GM21786 (cell line): ENCODE data around the gene KRAS.

ENCODE experiments used
- ATAC-seq: cut with Tn5 transposase; IDR thresholded peaks from one replicate; pipeline ENCODE4 v1.9.1; 2021; ENCODE audit not compliant: unreplicated experiment

The KRAS gene

DNA sequence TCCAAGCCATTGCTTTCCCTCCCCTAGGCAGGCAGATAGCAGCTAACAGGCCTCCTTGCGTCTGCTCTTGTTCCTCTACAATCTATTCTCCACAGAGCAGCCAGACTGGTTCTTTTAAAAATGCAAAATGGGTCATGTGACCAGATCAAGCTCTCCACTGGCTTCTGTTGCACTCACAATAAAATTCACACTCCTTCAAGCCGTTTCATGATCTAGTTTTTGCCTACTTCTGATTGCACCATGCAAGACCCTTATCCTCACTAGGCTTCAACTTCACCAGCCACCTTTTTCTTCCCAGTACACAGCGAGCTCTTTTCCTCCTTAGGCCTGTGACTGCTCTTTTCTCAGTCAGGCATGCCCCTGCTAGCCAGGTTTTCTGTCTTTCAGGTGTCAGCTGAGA, 6.1 kb upstream of the KRAS start:
- ATAC-seq, result no peak

DNA sequence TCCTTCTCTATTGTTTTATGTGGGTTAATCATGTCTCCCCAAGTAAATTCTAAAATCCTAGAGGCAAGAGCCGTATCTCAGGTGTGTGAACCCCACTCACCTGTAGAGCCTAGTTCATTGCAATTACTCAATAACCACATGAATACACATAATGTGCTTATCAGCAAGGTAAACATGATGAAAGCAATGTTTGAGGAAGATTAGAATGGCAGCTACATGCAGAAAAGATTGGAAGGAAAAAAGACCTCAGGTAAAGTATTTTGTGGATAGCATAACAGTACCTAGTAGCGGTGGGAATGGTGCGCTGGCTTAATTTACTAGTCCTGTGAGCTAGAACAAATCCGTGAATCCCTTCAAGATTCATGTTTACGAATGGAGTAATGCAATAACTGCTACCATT, 5.3 kb upstream of the KRAS start:
- no peak for ATAC-seq

DNA sequence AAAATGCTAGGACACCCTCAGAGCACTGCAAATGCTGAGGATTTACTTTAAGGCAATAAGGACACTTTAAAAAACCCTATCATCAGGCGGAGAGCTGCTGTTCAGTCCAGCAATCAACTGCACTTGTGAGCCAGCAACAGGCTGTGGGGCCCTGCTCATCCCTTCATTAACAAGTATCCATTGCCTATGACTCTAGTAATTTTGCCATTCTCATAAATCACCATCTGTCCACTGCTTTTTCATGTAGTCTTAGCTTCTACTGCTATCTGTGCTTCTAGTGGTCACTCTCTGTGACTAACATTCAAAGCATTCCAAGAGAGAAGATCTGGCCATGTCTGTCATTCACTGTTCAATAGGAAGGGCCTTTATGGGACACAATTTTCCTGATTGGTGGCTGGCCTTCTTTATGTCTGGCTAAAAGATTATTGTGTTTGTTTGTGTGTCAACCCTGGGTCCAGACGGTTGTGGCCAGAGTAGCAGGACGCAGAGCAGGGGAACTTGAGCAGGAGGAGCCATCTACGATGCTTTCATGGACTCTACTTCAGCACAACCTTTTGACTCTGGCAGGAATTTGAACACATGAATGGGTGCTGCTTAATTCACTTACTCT, 3.6 kb upstream of the KRAS start:
- ATAC-seq, result no peak

DNA sequence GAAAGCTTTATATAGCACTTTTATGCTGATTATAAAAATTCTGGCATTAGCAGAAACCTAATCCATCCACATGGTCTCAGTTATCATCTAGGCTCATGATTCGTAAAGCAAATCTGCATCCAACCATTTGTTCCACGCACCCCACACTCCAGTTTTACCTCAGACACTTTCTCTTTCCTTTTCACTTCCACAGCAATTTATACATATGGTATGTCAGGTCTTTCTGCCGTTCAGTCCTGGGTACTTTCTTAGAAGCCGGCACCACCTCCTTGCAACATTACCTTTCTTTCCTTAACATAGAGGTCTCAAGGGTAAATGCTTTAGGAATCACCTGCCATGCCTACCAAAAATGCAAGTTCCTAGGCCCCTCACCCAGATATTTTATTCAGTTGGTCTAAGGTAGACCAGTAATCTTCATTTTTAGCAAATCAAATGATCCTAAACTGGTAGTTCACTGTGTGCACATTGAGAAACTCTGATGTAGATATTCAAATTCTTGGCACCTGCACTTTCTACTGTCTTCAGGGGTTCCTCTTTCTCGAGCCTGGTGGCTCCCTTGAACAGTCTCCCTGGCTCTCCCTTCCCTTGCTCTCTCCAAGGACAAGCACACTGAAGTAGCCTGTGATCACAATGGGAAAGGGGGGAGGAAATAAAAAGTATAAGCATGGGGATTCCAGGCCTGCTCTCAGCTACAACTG, 2.8 kb upstream of the KRAS start:
- ATAC-seq, result peak; percentile 25

DNA sequence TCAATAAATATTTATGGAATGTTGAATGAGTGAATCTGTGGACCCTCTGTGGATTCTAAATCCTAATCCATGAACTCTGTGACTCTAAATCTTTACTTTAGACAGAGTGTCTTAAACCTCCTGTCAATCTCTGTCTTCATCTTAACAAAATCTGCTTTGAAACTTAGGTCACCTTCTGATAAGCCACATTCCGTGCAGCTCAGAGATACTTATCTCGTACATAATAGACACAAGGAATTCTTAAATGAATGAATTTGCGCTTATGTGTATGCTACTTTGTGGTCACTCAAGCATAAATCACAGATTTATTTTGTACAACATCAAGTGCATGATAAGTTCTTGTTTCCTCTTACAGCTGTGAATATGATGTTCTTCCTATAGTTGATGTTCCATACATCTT, 2.2 kb upstream of the KRAS start:
- no peak for ATAC-seq

DNA sequence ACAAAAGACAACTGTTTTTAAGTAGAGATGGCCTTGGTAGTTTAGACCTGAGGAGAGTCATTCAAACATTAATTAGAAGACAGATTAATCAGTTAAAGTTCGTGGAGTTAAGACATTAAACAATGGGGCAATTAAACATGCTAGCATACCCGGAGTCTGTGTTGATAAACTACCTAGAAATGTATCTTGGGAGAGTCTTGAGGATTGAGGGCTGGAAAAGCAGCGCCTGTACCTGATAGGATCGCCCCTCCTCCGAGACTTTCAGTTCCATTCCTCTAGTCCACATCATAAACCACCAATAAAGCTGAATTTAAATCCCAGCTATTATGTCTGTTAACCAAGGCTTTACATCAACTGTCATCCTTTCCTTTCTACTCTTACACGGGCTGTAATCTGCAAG, 1.0 kb upstream of the KRAS start:
- ATAC-seq, result no peak

DNA sequence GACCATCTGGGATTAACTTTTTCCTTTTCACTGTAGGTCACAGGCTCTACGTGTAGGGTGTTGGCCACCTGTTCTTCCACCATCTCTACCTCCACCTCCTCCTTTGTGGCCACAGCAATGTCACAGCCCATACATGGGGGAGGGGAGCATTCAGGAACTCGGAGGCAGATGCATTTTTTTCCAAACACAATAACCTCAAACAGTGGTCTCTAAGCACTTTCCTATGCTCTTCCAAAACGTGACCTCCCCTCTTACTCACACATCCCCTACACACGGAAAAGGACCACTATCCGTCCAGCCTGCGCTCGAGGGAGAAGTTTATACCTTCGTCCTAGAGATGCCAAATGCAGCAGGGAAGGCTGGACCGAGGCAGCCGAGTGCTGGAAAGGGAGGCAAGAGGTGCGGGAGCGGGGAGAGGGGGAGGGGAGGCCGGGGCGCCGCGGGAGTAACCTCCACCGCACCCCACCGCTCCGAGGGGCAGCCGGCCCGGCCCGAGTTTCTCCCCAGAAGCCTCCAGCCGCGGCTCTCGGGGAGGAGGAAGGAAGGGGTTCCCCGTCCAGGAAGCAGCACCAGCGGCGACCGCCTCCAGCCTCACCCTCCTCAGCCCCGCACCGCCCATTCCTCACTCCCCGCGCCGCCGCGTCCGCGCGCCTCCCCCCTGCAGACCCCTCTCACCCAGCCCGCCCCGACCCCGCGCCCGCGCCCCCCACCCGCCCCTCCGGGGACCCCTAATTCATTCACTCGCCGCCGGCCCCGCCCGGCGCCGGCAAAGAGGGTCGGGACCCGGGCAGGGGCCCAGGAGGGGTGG, 594 bp downstream of the KRAS start:
- ATAC-seq, result peak; percentile 25

DNA sequence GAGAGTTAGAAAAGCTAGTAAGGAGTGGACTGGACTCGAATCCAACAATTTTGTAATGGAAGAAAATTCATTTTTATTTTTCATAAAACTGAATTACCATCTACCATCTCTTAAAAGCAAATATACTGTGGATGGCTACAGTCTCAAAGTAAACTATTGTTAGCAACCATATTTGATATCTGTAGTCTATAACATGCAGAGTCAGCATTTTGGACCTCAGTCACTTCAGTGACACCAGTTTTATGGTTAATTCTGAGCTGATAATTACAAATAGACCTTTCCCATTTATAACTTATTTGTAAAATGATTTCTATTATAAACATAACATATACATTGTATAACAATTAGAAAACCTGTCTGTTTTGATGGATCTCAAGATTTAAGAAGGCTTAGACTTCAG, 2.0 kb downstream of the KRAS start:
- ATAC-seq, result no peak

DNA sequence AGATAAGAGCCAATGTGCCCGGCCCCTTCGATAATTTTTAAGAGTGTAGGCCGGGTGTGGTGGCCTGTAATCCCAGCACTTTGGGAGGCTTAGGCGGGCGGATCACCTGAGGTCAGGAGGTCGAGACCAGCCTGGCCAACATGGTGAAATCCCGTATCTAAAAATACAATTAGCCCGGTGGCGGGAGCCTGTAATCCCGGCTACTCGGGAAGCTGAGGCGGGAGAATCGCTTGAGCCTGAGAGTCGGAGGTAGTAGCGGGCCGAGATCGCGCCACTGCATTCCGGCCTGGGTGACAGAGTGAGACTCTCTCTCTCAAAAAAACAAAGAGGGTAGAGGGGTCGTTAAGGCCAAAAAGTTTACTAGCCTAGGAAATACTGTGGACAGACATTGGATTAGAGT, 2.6 kb downstream of the KRAS start:
- ATAC-seq, result no peak

DNA sequence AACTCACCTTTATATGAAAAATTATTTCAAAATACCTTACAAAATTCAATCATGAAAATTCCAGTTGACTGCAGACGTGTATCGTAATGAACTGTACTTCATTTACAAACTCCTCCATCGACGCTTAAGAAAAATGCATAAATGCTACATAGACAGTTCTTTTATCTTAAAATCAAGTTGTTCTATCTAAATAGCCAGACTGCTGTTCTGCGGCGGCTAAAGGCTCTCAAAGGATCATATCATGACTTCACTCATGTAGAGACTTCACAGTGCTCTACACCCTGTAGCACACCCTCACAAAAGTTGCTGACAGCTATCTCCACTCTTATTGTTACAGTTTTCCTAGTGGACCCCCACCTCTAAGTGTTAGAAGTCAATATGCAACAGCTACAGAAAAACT, 5.2 kb downstream of the KRAS start:
- no peak for ATAC-seq

DNA sequence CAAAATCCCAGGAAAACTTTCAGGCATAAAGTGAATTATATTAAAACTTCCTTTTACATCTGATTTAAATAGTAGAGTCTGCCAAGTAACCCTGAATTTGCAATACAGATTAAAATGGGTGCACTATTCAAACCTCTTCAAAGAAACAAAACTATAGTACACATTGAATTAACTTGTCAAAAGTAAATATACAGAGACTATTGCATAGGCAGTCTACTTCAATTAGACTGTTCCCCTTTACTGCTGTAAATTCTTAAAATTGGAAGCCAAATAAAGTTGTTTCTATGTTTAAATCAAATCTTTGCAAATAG, 7.1 kb downstream of the KRAS start:
- no peak for ATAC-seq

DNA sequence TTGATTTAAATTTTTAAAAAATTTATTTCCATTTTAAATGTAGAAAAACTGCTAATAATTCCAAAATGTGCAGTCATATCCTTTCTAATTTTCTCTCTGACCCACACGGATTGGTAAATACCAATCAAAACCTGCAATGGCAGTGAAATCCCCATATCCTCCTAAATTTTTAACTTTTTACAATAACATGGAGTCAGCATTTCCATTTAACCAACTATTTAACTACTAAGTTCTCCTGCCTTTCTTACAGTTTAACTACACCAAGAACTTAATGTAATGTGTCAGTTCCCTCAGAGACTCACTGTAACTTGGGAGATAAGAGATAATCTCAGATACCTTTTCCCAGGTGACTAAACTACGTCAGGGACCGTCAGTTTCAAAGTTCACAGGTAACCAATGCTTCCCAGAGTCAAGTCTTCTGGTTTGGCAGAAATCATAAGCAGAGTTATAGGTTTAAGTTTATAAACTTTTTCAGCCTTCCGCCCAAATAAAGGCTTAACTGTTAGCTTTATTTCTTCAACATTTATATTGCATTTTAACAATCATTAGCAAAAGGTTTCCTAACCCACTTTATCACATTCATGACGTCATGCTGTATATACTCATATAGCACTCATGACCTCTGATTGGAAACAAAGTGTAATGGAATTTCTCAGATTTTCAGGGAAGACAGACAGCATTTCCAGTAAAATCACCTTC, 7.6 kb downstream of the KRAS start:
- ATAC-seq, result no peak

DNA sequence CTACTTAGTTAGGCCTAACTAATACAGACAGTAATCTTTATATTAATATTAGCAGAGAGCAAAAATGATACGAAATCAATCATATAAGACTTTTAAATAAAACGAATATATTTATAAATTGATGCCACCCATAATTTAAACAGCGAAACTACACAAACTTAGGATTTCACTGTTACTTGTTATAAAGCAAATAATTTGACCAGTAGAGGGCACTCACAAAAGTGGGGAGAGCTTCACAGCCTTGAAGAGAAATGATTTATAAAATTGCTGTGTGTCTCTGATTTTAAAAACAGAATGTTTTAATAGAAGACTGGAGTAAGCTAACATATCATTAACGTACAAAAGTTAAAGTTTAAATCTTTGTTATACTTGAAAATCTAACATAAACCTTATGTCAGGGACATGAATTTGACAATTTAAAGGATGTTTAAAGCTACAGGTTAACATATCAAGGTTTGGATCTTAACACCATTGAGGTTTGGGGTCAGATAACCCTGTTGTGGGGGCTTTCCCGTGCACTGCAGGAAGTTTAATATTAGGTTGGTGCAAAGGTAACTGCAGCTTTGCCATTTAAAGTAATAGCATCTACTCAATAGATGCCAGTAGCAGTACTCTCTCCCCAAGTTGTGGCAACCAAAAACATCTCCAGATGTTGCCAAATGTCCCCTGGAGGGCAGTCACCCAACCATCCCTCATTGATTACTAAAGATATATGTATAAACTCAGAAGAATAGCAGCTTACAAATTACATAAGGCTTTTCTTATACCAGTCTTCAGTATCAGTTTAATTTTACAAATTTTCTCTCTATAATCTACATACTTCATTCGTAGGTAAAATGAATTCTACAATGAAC, 9.3 kb downstream of the KRAS start:
- peak; percentile 52 for ATAC-seq

DNA sequence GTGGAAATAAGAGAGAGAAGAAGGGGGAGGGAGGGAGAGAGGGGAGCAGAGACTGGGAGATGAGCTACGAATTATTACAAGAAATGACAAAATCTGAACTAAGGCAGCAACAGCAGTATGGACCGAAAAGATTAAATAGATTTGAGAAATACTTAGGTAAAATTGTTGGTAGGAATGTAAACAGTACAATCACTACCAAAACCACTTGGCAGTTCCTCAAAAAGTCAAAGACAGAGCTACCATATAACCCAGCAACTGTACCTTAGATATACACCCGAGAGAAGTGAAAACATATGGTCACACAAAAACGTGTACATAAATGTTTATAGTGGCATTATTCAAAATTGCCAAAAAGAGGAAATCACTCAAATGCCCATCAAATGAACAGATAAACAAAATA, 14.1 kb downstream of the KRAS start:
- ATAC-seq, result no peak

DNA sequence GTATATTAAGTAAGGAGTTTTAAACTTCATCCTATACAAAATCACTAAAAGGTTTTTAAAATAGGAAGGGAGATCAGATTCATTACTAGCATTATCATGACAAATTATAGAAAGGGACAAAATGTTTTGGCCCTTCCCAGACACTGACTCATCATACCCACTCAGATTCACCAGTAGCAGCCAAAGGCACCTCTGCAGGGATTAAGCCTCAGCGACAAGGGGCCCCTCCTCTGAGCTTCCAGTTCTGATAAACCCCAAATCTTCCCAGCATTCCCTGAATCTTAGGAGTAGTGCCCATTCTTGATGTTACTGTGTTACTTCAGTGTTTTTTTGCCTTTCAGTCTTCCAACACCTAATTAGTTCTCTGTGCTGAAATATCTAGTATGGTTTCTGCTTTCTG, 14.5 kb downstream of the KRAS start:
- ATAC-seq, result no peak

DNA sequence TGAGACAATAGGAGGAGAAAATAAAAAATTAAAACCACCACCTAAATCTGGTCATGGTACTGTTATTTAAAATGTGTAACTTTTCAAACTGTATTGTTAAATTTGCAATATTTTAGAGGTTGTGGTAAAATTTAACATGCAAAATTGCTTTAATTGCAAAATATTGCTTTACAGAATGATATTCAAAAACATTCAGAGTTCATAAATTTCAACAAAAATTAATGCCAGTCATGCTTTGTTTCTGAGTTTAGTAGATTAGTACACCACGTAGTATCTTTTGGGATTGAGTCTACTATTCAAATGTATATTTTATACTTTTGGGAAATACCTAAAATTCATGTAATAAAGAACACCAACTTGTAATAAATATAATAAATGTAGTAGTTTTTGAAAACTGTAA, 37.4 kb downstream of the KRAS start:
- ATAC-seq, result no peak

DNA sequence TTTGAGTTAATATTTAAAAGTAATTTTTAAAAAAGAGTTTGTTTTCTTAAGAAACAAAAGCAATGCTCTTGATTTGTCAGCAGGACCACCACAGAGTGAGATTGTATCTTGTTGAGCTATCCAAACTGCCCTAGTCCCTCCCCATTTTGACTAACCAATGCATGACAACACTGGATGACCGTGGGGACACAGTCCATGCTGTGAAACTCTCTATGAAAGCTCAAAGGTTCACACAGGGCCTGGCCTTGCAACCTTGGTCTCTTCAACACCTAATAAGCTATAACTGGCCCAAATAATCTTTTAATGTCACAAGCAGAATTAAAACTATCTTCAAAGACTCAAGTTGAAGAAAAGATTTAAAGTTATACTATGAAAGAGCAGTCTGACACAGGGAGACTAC, 42.2 kb downstream of the KRAS start:
- no peak for ATAC-seq

DNA sequence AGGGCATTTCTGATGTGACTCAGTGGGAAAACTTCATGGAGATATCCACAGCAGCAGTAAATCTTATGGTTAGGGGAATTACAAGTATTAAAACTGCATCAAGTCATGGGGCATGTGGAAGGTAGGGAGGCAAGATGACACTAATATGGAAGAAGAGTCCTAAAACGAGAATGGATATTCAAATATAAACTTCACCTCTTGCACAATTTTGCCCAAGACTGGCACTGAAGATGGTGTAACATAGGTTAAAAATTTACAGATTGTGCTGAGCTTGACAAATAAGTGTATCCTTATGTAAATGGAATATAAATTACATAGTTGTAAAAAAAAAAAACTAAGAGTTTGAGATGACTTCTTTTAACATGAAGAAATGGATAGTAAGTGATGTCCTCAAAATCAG, 42.9 kb downstream of the KRAS start:
- ATAC-seq, result no peak

DNA sequence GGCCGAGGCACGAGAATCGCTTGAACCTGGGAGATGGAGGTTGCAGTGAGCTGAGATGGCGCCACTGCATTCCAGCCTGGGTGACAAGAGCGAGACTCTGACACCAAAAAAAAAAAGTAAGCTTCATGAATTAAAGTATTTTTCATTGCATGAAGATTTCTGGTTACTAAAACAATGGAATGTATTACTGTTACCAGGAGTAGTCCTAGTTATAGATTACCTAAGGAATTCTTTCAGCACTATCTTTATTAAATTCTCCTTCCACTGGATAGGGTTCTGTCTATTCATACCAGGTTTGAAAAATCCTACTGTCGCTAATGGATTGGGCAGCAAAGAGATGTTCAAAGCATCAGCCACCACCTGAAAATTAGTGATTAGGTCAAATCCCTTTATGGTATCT, 43.3 kb downstream of the KRAS start:
- no peak for ATAC-seq

DNA sequence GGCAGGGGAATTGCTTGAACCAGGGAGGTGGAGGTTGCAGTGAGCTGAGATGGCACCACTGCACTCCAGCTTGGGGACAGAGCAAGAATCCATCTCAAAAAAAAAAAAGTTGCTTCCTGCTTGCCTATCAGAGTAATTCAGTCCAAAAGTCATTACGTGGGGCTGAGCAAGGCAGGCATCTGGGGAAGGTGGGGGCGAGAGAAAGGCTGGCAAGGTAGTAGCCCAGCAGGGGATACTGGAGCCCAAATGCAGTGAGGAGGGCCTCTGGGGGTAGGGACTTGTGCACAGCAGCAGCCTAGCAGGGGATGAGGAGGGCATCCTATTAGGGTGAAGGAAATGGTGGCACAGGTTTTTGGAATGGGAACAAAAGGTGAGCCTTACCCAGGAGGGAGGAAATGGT, 48.6 kb downstream of the KRAS start:
- no peak for ATAC-seq

DNA sequence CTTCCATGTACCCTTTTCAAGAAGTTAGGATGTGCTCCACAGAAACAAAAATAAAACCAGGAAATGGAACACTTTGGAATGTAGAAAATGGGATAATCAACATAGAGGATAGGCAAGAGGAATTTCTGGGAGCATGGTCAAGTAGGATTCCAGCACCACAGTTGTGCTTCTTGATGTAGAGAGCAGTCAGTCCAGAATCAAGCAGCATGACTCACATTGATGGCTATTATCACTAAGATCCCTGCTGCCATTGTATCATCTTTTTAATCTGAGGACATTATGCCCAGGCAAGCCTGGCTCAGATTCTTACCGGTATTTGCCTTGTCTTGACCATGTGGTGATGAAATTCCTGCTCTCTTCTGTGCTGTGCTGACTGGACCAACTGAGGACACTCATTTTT, 50.0 kb downstream of the KRAS start:
- ATAC-seq, result no peak
